ENCODE results near the gene KRTAP17-1. TPM values are rescaled to one million over a fixed set of nuclear protein-coding genes. Genes with fewer than 3 reads are reported as not detected.
A peak's percentile ranks its signal among the peaks of the same experiment; 100 is the strongest.
"Not testable (repeated sequence)": the region's sequence is repeated elsewhere in the genome, so short reads cannot be mapped to it uniquely, and the experiment has no call there.

KRTAP17-1 gene, protein sequence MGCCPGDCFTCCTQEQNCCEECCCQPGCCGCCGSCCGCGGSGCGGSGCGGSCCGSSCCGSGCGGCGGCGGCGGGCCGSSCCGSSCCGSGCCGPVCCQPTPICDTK
- not detected for total RNA-seq
- not detected for polyA plus RNA-seq
- long read RNA-seq, donor 1: 0 reads
- long read RNA-seq, donor 2: 0 reads

DNA sequence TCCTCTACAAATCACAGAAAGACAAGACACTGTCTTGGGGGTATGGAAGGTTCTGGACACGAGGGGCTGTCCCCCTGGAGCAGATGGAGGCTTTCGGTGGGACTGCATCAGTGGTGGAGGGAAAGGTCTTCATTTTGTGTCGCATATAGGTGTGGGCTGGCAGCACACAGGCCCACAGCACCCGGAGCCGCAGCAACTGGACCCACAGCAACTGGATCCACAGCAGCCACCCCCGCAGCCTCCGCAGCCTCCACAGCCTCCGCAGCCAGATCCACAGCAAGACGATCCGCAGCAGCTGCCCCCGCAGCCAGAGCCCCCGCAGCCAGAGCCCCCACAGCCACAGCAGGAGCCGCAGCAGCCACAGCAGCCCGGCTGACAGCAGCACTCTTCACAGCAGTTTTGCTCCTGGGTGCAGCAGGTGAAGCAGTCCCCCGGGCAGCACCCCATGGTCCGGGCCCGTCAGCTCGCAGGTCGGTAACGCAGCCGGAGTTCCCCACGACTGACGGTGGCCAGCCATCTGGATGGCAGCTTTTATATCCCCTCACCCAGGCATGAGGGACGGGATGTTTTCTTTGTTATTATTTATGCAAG, at the start of gene KRTAP17-1:
KRTAP17-1 (minus strand) TSS at position 507 of the 591 bp plus-strand sequence; CDS start at position 447, 60 bp downstream.
- ATAC-seq (ENCODE audit: low FRiP score) (no peak), DNase-seq (peak in 1 of 2 donors; percentile 63)
- WGBS, 2 donors: 68 to 78% methylated on average over 24 of the region's 24 CpGs
- intact Hi-C loops (cut with DNase I): no loop called here
- H3K36me3 ChIP-seq (ENCODE audit: control insufficient read depth in 1 of 2, insufficient read depth in 2 of 2, low read length in 1 of 2): no peaks in the 10 kb centered on the region
- no peak within 1 kb of the TSS for H3K27ac ChIP-seq (ENCODE audit: low read depth in 1 of 2, low read length in 2 of 2)
- peaks cover 0 to 1% of the 10 kb centered on the region in 2 donors for H3K27me3 ChIP-seq (ENCODE audit: control insufficient read depth in 1 of 2, insufficient read depth in 2 of 2, low read length in 1 of 2)
- no peaks in the 10 kb centered on the region for H3K4me1 ChIP-seq (ENCODE audit: control insufficient read depth in 1 of 2, insufficient read depth in 2 of 2, low read length in 2 of 2)
- H3K9me3 ChIP-seq (ENCODE audit: control insufficient read depth, low read length): no peaks in the 10 kb centered on the region
- no peak within 1 kb of the TSS for H3K4me3 ChIP-seq (ENCODE audit: low read length in 2 of 2)

DNA sequence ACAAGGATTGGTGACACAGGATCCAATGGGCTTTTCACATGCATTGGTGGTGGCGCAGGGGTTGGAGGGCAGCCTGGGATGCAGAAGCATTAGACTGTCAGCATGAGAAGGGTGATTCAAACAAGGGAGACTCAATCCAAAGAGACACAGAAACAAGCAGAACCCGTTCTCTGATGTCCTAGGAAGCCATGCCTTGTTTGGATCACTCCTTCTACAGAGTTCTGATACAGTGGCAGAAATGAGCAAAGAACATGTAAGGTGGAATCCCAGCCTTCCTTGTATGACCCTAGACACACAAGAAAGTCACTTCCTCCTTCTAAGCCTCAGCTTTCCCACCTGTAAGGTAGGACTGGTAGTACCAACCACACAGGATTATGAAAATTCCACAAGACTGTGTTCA, 48.4 kb upstream of the KRTAP17-1 start:
- H3K36me3 ChIP-seq (ENCODE audit: control insufficient read depth in 1 of 2, insufficient read depth in 2 of 2, low read length in 1 of 2): no peaks in the 10 kb centered on the region
- no peak overlapping the region for H3K27ac ChIP-seq (ENCODE audit: low read depth in 1 of 2, low read length in 2 of 2)
- H3K27me3 ChIP-seq (ENCODE audit: control insufficient read depth in 1 of 2, insufficient read depth in 2 of 2, low read length in 1 of 2): no peaks in the 10 kb centered on the region
- intact Hi-C loops (cut with DNase I): no loop called here
- peaks cover 1% of the 10 kb centered on the region for H3K9me3 ChIP-seq (ENCODE audit: control insufficient read depth, low read length)
- DNase-seq (no peak), ATAC-seq (ENCODE audit: low FRiP score) (no peak)
- WGBS, 2 donors: 72 to 76% methylated on average over 2 of the region's 2 CpGs
- no peaks in the 10 kb centered on the region for H3K4me1 ChIP-seq (ENCODE audit: control insufficient read depth in 1 of 2, insufficient read depth in 2 of 2, low read length in 2 of 2)
- H3K4me3 ChIP-seq (ENCODE audit: low read length in 2 of 2): no peak overlapping the region

DNA sequence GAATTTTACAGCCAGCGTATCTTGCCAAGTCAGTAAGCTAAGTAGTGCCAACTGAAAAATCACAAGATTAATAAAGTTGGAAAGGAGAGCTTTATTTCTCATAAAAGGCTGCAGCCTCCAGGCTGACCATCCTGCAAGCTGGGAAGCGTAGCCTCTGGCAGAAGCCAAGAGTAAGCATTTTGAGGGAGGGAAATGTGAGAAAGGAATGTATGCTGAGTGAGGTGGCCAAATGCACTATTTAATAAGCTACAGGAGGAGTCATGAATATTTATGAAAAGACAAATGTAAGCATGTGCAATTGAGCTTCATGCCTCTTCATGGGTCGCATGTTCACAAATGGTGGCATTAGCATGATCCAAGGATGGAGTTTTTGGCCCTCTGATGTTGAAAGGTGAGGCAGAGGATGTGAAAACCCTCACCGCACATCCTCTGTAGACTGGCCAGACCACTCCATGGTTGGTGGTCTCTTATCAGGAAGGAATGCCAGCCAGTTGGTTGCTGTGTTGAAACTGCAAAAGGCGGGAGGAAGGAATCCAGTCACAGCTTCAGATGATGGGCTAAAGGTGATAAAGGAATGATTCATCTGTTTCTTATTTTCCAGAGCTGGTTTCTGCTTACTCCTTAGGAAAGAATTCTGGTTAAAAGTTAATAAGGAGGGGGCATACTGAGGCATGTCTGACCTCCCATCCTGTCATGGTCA, 44.9 kb upstream of the KRTAP17-1 start:
- H3K4me1 ChIP-seq (ENCODE audit: control insufficient read depth in 1 of 2, insufficient read depth in 2 of 2, low read length in 2 of 2): no peaks in the 10 kb centered on the region
- H3K9me3 ChIP-seq (ENCODE audit: control insufficient read depth, low read length): peaks cover 3% of the 10 kb centered on the region
- 77 to 79% methylated on average over 5 of the region's 5 CpGs for WGBS, 2 donors
- H3K36me3 ChIP-seq (ENCODE audit: control insufficient read depth in 1 of 2, insufficient read depth in 2 of 2, low read length in 1 of 2): no peaks in the 10 kb centered on the region
- no peak overlapping the region for H3K27ac ChIP-seq (ENCODE audit: low read depth in 1 of 2, low read length in 2 of 2)
- ATAC-seq (ENCODE audit: low FRiP score): no peak
- no peak for DNase-seq
- no peak overlapping the region for H3K4me3 ChIP-seq (ENCODE audit: low read length in 2 of 2)
- intact Hi-C loops (cut with DNase I): no loop called here
- no peaks in the 10 kb centered on the region for H3K27me3 ChIP-seq (ENCODE audit: control insufficient read depth in 1 of 2, insufficient read depth in 2 of 2, low read length in 1 of 2)

DNA sequence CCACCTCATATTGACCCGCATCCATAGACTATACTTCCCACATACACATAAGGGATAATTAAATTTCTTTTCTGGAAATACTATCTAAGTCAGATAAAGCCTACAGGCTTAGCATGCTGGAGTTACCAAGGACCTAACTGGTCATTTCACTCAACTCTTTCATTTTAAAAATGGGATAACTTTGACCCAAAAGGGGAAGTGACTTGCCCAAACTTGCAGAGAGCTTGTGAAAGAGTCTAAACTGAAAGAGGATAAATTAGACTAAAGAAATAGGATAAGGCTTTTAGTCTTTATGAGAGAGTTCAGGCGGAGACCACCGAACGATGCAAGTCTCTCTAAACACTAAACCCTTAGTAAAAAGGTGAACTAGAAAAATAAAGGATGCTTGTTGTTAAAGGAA, 39.0 kb upstream of the KRTAP17-1 start:
- 86 to 91% methylated on average over 4 of the region's 4 CpGs for WGBS, 2 donors
- no peaks in the 10 kb centered on the region for H3K27me3 ChIP-seq (ENCODE audit: control insufficient read depth in 1 of 2, insufficient read depth in 2 of 2, low read length in 1 of 2)

DNA sequence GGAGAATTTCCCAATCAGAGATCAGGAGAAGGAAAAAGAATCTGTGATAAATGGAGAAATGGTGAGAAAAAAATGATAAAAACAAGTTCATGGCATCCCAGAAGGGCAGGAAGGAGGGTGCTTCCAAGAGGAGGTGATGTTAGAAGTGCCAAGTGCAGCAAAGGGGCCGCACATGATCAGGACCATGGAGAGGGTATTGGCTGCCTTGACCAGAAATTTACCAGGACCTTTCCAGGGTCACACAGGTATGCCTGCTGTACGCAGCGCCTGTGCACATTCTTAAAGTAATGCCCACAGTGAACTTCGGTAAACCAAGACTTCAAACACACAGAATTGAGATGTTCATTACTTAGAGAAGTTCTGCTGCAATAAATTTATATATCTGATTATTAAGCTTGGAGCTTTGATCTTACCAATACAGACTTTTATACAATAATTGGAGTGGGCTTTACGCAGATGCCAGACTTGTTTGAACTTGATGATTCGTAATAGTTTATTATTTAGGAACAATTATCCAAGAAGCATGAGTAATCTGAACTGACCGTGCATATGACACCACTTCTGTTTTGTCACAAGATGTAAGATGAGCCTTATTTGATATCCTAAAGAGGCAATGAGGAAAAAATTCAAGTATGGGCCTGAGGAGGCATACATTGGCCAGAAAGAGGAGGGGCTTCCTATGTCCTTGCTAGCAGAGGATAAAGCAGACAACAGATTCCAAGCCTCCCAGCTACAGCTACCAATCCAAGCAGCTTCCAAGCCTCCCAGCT, 37.3 kb upstream of the KRTAP17-1 start:
- Histone ChIP-seq H3K27ac (ENCODE audit: low read depth in 1 of 2, low read length in 2 of 2) (no peak overlapping the region), H3K27me3 (ENCODE audit: control insufficient read depth in 1 of 2, insufficient read depth in 2 of 2, low read length in 1 of 2) (no peaks in the 10 kb centered on the region), H3K4me3 (ENCODE audit: low read length in 2 of 2) (no peak overlapping the region), H3K4me1 (ENCODE audit: control insufficient read depth in 1 of 2, insufficient read depth in 2 of 2, low read length in 2 of 2) (no peaks in the 10 kb centered on the region), H3K9me3 (ENCODE audit: control insufficient read depth, low read length) (peaks cover 2% of the 10 kb centered on the region), H3K36me3 (ENCODE audit: control insufficient read depth in 1 of 2, insufficient read depth in 2 of 2, low read length in 1 of 2) (no peaks in the 10 kb centered on the region)
- intact Hi-C loops (cut with DNase I): no loop called here
- DNase-seq (no peak), ATAC-seq (ENCODE audit: low FRiP score) (no peak)
- WGBS, 2 donors: 75 to 76% methylated on average over 7 of the region's 7 CpGs

More for the DNA sequence above, 39.0 kb upstream of the KRTAP17-1 start:
- no peak overlapping the region for H3K4me3 ChIP-seq (ENCODE audit: low read length in 2 of 2)
- H3K4me1 ChIP-seq (ENCODE audit: control insufficient read depth in 1 of 2, insufficient read depth in 2 of 2, low read length in 2 of 2): no peaks in the 10 kb centered on the region
- DNase-seq (no peak), ATAC-seq (ENCODE audit: low FRiP score) (no peak)
- H3K9me3 ChIP-seq (ENCODE audit: control insufficient read depth, low read length): peaks cover 2% of the 10 kb centered on the region
- intact Hi-C loops (cut with DNase I): no loop called here
- H3K36me3 ChIP-seq (ENCODE audit: control insufficient read depth in 1 of 2, insufficient read depth in 2 of 2, low read length in 1 of 2): no peaks in the 10 kb centered on the region
- no peak overlapping the region for H3K27ac ChIP-seq (ENCODE audit: low read depth in 1 of 2, low read length in 2 of 2)

DNA sequence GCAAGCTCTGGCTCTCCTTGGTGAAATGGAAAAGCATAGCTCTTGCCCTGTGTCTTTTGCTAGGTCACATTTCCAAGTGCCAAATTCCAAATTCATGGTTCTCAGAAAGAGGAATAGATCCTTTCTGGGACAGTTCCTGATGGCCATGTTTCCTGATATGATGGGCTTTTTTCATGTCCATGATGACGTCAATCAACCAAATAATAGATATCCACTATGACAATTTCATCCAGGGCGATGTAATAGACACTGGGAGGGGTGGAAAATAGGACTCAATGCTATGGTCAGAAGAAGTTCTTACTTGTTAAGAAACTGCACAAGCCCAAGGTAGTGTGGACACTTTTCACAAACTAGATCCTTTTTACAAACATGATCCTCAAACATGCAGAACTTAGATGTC, 35.7 kb upstream of the KRTAP17-1 start:
- Histone ChIP-seq H3K27ac (ENCODE audit: low read depth in 1 of 2, low read length in 2 of 2) (no peak overlapping the region), H3K27me3 (ENCODE audit: control insufficient read depth in 1 of 2, insufficient read depth in 2 of 2, low read length in 1 of 2) (no peaks in the 10 kb centered on the region), H3K4me1 (ENCODE audit: control insufficient read depth in 1 of 2, insufficient read depth in 2 of 2, low read length in 2 of 2) (no peaks in the 10 kb centered on the region), H3K9me3 (ENCODE audit: control insufficient read depth, low read length) (no peaks in the 10 kb centered on the region), H3K4me3 (ENCODE audit: low read length in 2 of 2) (no peak overlapping the region), H3K36me3 (ENCODE audit: control insufficient read depth in 1 of 2, insufficient read depth in 2 of 2, low read length in 1 of 2) (no peaks in the 10 kb centered on the region)
- no peak for DNase-seq
- intact Hi-C loops (cut with DNase I): no loop called here
- 78 to 81% methylated on average over 2 of the region's 2 CpGs for WGBS, 2 donors
- ATAC-seq (ENCODE audit: low FRiP score): no peak

DNA sequence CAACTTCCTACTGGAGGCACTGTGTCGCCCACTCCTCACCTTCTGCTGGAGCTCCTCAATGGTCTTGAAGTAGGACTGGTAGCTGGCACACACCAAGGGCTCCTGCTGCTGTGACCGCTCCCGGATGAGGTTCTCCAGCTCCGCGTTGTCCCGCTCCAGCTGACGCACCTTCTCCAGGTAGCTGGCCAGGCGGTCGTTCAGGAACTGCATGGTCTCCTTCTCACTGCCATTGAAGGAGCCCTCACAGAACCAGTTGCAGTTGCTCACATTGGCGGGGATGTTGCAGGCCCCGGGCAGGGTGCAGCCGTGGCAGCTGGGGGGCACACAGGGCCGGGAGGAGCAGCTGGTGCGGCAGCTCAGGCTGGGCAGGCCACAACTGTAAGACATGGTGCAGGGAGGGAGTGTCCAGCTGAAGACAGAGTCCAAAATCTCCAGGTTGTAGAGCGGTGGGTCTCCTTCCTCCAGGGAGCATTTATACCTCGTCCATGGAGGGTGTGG, 34.9 kb upstream of the KRTAP17-1 start, which contains the start of gene KRT33A:
KRT33A (minus strand) TSS at position 448 of the 498 bp plus-strand sequence; CDS start at position 387, 61 bp downstream.
- H3K27ac ChIP-seq (ENCODE audit: low read depth in 1 of 2, low read length in 2 of 2); DNase-seq; H3K27me3 ChIP-seq (ENCODE audit: control insufficient read depth in 1 of 2, insufficient read depth in 2 of 2, low read length in 1 of 2); H3K9me3 ChIP-seq (ENCODE audit: control insufficient read depth, low read length); H3K4me3 ChIP-seq (ENCODE audit: low read length in 2 of 2); intact Hi-C loops (cut with DNase I); H3K36me3 ChIP-seq (ENCODE audit: control insufficient read depth in 1 of 2, insufficient read depth in 2 of 2, low read length in 1 of 2); H3K4me1 ChIP-seq (ENCODE audit: control insufficient read depth in 1 of 2, insufficient read depth in 2 of 2, low read length in 2 of 2): not testable (repeated sequence)
- peak; percentile 38 for ATAC-seq (ENCODE audit: low FRiP score)
- 86 to 92% methylated on average over 16 of the region's 16 CpGs for WGBS, 2 donors

DNA sequence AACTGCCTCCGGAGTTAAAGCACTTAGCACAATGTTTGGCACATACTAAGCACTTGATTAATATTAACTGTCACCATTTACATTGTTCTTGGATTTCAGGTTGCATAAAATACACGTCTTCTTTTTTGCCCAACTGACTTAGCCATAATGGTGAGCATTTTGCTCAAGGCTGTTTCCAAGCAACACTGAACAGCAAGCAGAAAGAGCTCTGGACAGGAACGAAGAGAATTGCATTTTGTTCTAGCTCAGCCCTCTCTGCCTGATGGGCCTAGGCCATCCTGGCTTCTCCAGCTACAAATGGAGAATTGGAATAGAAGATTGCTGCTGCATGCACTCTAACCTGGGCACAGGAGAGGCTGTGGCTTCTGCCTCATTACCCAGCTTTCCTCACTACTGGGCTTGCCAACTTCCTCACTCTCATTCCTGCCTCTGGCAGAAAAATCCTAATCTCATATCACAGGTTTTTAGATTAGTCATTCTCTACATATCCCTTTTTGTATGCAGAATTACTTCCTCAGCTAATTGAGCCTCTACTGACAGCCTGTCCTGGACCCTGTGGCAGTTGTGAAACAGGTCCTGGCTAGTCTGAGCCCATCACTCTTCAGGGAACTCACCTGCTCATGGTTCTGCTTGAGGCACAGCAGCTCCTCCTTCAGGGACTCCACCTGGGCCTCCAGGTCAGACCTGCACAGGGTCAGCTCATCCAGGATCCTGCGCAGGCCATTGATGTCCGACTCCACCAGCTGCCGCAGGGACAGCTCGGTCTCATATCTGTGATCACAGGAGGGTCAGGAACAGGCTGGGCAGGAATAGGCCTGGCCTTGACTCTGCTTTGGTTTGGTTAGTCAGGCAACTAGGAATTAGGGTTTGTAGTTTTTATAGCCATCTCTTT, 32.6 kb upstream of the KRTAP17-1 start:
- no peaks in the 10 kb centered on the region for H3K9me3 ChIP-seq (ENCODE audit: control insufficient read depth, low read length)
- no peaks in the 10 kb centered on the region for H3K27me3 ChIP-seq (ENCODE audit: control insufficient read depth in 1 of 2, insufficient read depth in 2 of 2, low read length in 1 of 2)
- intact Hi-C loops (cut with DNase I): no loop called here
- no peak for DNase-seq
- no peaks in the 10 kb centered on the region for H3K4me1 ChIP-seq (ENCODE audit: control insufficient read depth in 1 of 2, insufficient read depth in 2 of 2, low read length in 2 of 2)
- no peaks in the 10 kb centered on the region for H3K36me3 ChIP-seq (ENCODE audit: control insufficient read depth in 1 of 2, insufficient read depth in 2 of 2, low read length in 1 of 2)
- WGBS, 2 donors: 83 to 85% methylated on average over 7 of the region's 7 CpGs
- ATAC-seq (ENCODE audit: low FRiP score): no peak
- no peak overlapping the region for H3K4me3 ChIP-seq (ENCODE audit: low read length in 2 of 2)
- H3K27ac ChIP-seq (ENCODE audit: low read depth in 1 of 2, low read length in 2 of 2): no peak overlapping the region

All from aorta (tissue), 5 donors.